Endothelial cell of umbilical vein (primary cell): ENCODE data around the gene MEA1. TPM values are rescaled to one million over a fixed set of nuclear protein-coding genes. Genes with fewer than 3 reads are reported as not detected.

Source experiments
- BruUV-seq: library from RNA; stranded (reverse); fragments of 400-500 nt; replicated peaks from 2 replicates; lab custom pipeline; 2021; lab: Mats Ljungman, UMichigan
- CTCF ChIA-PET: fragments of 300-600, 350-600 bp; sonication (Branson Sonifier 250); formaldehyde crosslinking; loops from one replicate; lab custom pipeline; 2021; ENCODE audit warnings: antibody characterized with exemption, inconsistent platforms; lab: Charles Lee
- POLR2A ChIA-PET: fragments of 300-600, 350-600 bp; sonication (Branson Sonifier 250); formaldehyde crosslinking; loops from one replicate; lab custom pipeline; 2021; ENCODE audit warnings: antibody characterized with exemption, inconsistent platforms; lab: Charles Lee
- DNase-seq: peaks from one replicate; pipeline ENCODE4 v3.0.0-alpha.2; 2011; ENCODE audit warnings: low read depth, low spot score
- FAIRE-seq: peaks from 2 replicates; lab custom pipeline; 2011; peaks lifted over from hg19 to GRCh38; lab: Jason Lieb, UNC
- H2AFZ ChIP-seq: 2 replicates; pipeline ENCODE4 v1.6.0; 2012; ENCODE audit warnings: low read depth, low read length, control low read depth, inconsistent platforms
- H3K27ac ChIP-seq: 2 replicates; pipeline ENCODE4 v1.5.1; 2011; ENCODE audit warnings: low read depth, mild to moderate bottlenecking, control low read depth, low read length, moderate library complexity; ENCODE audit not compliant: insufficient read depth
- H3K27me3 ChIP-seq, 2 experiments: 2 replicates each; pipeline versions ENCODE4 v1.6.0 to v1.6.1; 2011; ENCODE audit warnings: low read length in 2 of 2, mixed read lengths in 1 of 2; ENCODE audit not compliant: control insufficient read depth in 2 of 2, insufficient read depth in 2 of 2
- H3K36me3 ChIP-seq, 2 experiments: 2 replicates in 1 of 2; 3 replicates in 1 of 2; pipeline ENCODE4 v1.5.1; 2011; ENCODE audit warnings: low read length in 2 of 2, mild to moderate bottlenecking in 1 of 2, moderate library complexity in 1 of 2; ENCODE audit not compliant: control insufficient read depth in 2 of 2, insufficient read depth in 2 of 2; ENCODE audit errors: extremely low read depth in 1 of 2
- H3K4me1 ChIP-seq: 3 replicates; pipeline ENCODE4 v1.5.1; 2011; ENCODE audit warnings: mild to moderate bottlenecking, low read length; ENCODE audit not compliant: control insufficient read depth, insufficient read depth; ENCODE audit errors: extremely low read depth
- H3K4me2 ChIP-seq: 2 replicates; pipeline ENCODE4 v1.6.1; 2011; ENCODE audit warnings: low read length, control low read depth, mixed read lengths; ENCODE audit not compliant: insufficient read depth
- H3K4me3 ChIP-seq, 3 experiments: fragments of 200-600 bp in 1 of 3; sonication (generic), shearing (Covaris generic) in 1 of 3; replicated peaks in 1 of 3; 2 replicates each; pipeline ENCODE4 v1.5.1; 2011 to 2016; ENCODE audit warnings: control low read depth in 3 of 3, low read length in 3 of 3, mild to moderate bottlenecking in 2 of 3, inconsistent platforms in 1 of 3, low read depth in 1 of 3, moderate library complexity in 1 of 3; ENCODE audit not compliant: insufficient read depth in 1 of 3
- H3K79me2 ChIP-seq: 2 replicates; pipeline ENCODE4 v1.6.0; 2012; ENCODE audit warnings: low read length, inconsistent platforms; ENCODE audit not compliant: control insufficient read depth, insufficient read depth
- H3K9ac ChIP-seq: replicated peaks from 2 replicates; pipeline ENCODE3; 2011; ENCODE audit warnings: low read length, control low read depth; ENCODE audit not compliant: insufficient read depth; ENCODE audit errors: extremely low read depth
- H3K9me1 ChIP-seq: replicated peaks from 3 replicates; pipeline ENCODE4 v1.6.0; 2011; ENCODE audit warnings: mild to moderate bottlenecking, low read length; ENCODE audit not compliant: control insufficient read depth, insufficient read depth; ENCODE audit errors: extremely low read depth
- H3K9me3 ChIP-seq: replicated peaks from 2 replicates; pipeline ENCODE4 v1.5.1; 2012; ENCODE audit warnings: low read length, inconsistent platforms; ENCODE audit not compliant: control insufficient read depth, insufficient read depth
- H4K20me1 ChIP-seq: replicated peaks from 2 replicates; pipeline ENCODE3; 2011; ENCODE audit warnings: mild to moderate bottlenecking, low read length; ENCODE audit not compliant: control insufficient read depth, insufficient read depth; ENCODE audit errors: extremely low read depth
- EZH2 ChIP-seq: IDR thresholded peaks from 2 replicates; pipeline ENCODE4 v1.6.1; 2012; ENCODE audit warnings: borderline replicate concordance, low read depth, mild to moderate bottlenecking, moderate library complexity, low read length, inconsistent platforms; ENCODE audit not compliant: severe bottlenecking
- FOS ChIP-seq: IDR thresholded peaks from 2 replicates; pipeline ENCODE4 v1.6.1; 2011; ENCODE audit warnings: mild to moderate bottlenecking, low read length, moderate library complexity, borderline replicate concordance; ENCODE audit not compliant: insufficient read depth
- MYC ChIP-seq: IDR thresholded peaks from one replicate; pipeline ENCODE4 v1.6.1; 2011; ENCODE audit warnings: mild to moderate bottlenecking, low read depth, low read length
- dilution Hi-C: fragments of 300-500 bp; cut with MboI; formaldehyde crosslinking; loops from one replicate; pipeline ENCODE4 v1.15.0; 2019; ENCODE audit warnings: low sequenced_read_pairs; ENCODE audit not compliant: extremely low pct_ligation_motif_present
- intact Hi-C: fragments of 100-400 bp; cut with micrococcal nuclease; formaldehyde crosslinking; loops from one replicate; pipeline ENCODE4 v1.10.0; 2022
- polyA plus RNA-seq, 4 experiments: library from polyadenylated mRNA; depleted of rRNA in 3 of 4; stranded (reverse) in 3 of 4; unstranded in 1 of 4; fragments of >200 nt; gene quantifications; 2 replicates each; pipeline versions ENCODE4 v1.2.1 to v1.2.3, GENCODE V29; 2011 to 2012; ENCODE audit warnings: missing spikeins in 1 of 4
- total RNA-seq: library from RNA; stranded (reverse); gene quantifications from 2 replicates; pipeline ENCODE4 v1.2.3, GENCODE V29; 2021
- TF ChIP-seq, protein P1 (sequence below), 2 donors: IDR thresholded peaks; 1 replicate in 1 of 2; 2 replicates in 1 of 2; pipeline ENCODE4 v1.5.1; 2011; ENCODE audit warnings: low read length in 2 of 2, mild to moderate bottlenecking in 2 of 2, moderate library complexity in 2 of 2, control low read depth in 1 of 2, inconsistent platforms in 1 of 2, low read depth in 1 of 2; ENCODE audit not compliant: insufficient read depth in 1 of 2; ENCODE audit errors: extremely low read depth in 1 of 2
- TF ChIP-seq, protein P2 (sequence below): IDR thresholded peaks from 2 replicates; pipeline ENCODE4 v1.6.1; 2011; ENCODE audit not compliant: insufficient read depth, insufficient read length

Gene MEA1
- total and polyA plus RNA-seq, 2 donors (not counting 3 experiments of a cell fraction or from before 2014, with no cell fraction given), result 62.5 to 69.5 TPM

DNA sequence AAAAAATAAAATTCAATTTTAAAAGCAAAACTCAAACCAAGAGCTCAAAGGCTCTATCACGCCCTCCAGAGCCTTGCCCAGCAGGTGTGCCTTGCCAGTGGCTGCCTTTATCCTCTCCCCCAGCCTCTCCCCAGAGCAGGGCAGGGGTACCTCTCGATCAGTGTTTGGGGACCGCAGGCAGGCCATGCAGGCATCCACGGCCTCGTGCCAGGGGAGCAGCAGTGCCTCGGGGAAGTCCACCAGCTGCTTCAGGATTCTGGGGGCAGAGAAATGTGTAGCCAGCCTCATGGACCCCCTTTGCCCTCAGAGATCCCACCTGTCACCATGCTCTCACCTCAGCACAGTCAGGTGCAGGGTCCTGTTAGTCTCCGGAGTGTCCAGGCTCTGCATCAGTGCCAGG is 34.3 kb upstream of the MEA1 start:
- H3K4me2 ChIP-seq, result no peak overlapping the region
- H3K9me3 ChIP-seq, result no peaks in the 10 kb centered on the region
- H3K4me3 ChIP-seq, result no peak overlapping the region
- H3K79me2 ChIP-seq, result peaks cover 2% of the 10 kb centered on the region
- BruUV-seq, result no TSS peak
- H3K4me1 ChIP-seq, result peaks cover 4% of the 10 kb centered on the region
- DNase-seq (no peak), FAIRE-seq (no peak)
- dilution Hi-C loops, result no loop called here
- CTCF ChIA-PET, result no interaction called here
- no peak overlapping the region for H2AFZ ChIP-seq
- H3K9ac ChIP-seq, result no peak overlapping the region
- intact Hi-C loops, result no loop called here
- H3K9me1 ChIP-seq, result no peaks in the 10 kb centered on the region
- H4K20me1 ChIP-seq, result no peaks in the 10 kb centered on the region
- H3K27ac ChIP-seq, result no peak overlapping the region
- H3K36me3 ChIP-seq, result peaks cover 1 to 46% of the 10 kb centered on the region in 2 experiments
- TF ChIP-seq FOS, result no peak
- TF ChIP-seq, protein P1, sequence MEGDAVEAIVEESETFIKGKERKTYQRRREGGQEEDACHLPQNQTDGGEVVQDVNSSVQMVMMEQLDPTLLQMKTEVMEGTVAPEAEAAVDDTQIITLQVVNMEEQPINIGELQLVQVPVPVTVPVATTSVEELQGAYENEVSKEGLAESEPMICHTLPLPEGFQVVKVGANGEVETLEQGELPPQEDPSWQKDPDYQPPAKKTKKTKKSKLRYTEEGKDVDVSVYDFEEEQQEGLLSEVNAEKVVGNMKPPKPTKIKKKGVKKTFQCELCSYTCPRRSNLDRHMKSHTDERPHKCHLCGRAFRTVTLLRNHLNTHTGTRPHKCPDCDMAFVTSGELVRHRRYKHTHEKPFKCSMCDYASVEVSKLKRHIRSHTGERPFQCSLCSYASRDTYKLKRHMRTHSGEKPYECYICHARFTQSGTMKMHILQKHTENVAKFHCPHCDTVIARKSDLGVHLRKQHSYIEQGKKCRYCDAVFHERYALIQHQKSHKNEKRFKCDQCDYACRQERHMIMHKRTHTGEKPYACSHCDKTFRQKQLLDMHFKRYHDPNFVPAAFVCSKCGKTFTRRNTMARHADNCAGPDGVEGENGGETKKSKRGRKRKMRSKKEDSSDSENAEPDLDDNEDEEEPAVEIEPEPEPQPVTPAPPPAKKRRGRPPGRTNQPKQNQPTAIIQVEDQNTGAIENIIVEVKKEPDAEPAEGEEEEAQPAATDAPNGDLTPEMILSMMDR (IDR thresholded peaks at IDR 0.05; ENCODE audit: extremely low read depth in 1 of 2, insufficient read depth in 1 of 2, low read depth in 1 of 2, low read length in 2 of 2), result no peak
- TF ChIP-seq, protein P2, sequence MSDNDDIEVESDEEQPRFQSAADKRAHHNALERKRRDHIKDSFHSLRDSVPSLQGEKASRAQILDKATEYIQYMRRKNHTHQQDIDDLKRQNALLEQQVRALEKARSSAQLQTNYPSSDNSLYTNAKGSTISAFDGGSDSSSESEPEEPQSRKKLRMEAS, result no peak
- TF ChIP-seq MYC, result no peak
- TF ChIP-seq EZH2, result no peak
- no peaks in the 10 kb centered on the region for H3K27me3 ChIP-seq
- POLR2A ChIA-PET, result interaction anchor here (0.8 kb wide), 1 partner anchor 10 kb away, joined by 3 read pairs; no protein-coding TSS in a partner anchor
